NB4 (cell line): Measurements from ENCODE around the gene TAGLN.

Source experiments
- DNase-seq: peaks from one replicate; pipeline ENCODE4 v3.0.0; 2010; ENCODE audit warnings: low read depth
- H3K4me3 ChIP-seq: one replicate; pipeline ENCODE4 v1.5.1; 2011; ENCODE audit warnings: mild to moderate bottlenecking, low read depth, low read length, moderate library complexity
- CTCF ChIP-seq: IDR thresholded peaks from one replicate; pipeline ENCODE4 v1.5.1; 2012; ENCODE audit warnings: low read depth, low read length
- MAX ChIP-seq: IDR thresholded peaks from 2 replicates; pipeline ENCODE4 v1.6.1; 2011; ENCODE audit warnings: low read depth, low read length
- MYC ChIP-seq: IDR thresholded peaks from 2 replicates; pipeline ENCODE4 v1.6.1; 2011; ENCODE audit warnings: low read depth, low read length
- POLR2A ChIP-seq: IDR thresholded peaks from 2 replicates; pipeline ENCODE4 v1.6.1; 2011; ENCODE audit warnings: mild to moderate bottlenecking; ENCODE audit not compliant: insufficient read length; ENCODE audit errors: extremely low read depth

The TAGLN gene

DNA sequence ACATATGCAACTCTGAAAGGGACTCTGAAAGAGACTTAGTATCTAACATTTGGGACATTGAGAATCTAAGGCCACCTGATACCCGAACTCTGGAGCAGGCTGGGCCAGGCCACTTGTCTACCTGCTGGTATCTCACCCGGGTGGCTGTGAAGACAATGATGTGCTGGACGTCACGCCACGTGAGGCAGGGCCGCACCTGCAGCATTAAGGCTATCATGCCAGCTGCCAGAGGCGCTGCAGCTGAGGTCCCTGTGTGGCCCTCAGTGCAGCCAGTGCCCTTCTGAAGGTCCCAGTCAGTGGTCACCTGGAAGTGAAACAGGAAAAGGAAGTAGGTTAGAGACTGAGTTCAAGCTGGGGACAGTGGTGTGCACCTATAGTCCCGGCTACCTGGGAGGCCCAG lies 20.3 kb downstream of the TAGLN start:
- DNase-seq = no peak
- TF ChIP-seq POLR2A (no peak), CTCF (no peak), MAX (no peak), MYC (no peak)
- H3K4me3 ChIP-seq = no peak overlapping the region

DNA sequence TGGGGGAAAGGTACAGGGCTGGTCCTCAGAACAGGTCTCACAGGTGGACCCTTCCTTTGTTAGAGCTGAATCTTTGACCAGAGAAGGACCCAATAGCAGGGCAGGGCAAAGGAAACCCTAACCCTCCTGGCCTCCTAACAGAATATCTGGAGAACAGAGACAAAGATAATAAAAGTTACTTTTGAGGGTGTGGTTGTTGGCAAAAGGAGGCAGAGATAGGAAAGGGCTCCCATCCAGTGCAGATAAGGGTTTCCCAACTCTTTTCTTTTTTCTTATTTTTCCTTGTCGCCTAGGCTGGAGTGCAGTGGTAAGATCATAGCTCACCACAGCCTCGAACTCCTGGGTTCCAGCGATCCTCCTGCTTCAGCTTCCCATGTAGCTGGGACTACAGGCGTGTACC lies 20.8 kb downstream of the TAGLN start:
- no peak for TF ChIP-seq CTCF
- TF ChIP-seq MAX = no peak
- no peak for TF ChIP-seq MYC
- TF ChIP-seq POLR2A = no peak
- no peak overlapping the region for H3K4me3 ChIP-seq
- DNase-seq = no peak

DNA sequence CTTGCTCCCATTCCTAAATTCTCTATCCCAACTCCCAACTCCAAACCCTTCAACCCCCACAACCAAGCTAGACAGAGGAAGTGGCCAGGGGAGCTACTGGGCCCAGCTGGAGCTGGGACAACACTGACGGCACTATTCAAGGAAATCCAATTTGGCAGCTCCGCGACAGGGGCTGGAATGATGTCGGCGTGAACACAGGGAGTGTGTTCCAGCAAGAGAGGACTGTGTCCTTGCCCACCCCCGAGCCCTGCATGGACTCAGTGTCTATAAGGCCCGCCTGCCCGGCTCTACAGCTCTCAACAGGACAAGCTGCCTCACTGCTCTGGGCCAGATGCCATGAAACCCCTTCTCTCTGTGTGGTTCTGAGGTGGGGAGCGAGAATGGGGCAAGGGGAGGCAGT lies 21.4 kb downstream of the TAGLN start:
- TF ChIP-seq CTCF = no peak
- no peak for TF ChIP-seq MAX
- no peak for TF ChIP-seq POLR2A
- no peak for TF ChIP-seq MYC
- no peak for DNase-seq
- no peak overlapping the region for H3K4me3 ChIP-seq

GRCh38 chr11:117220999-117221774 lies 22.0 kb downstream of the TAGLN start:
- no peak overlapping the region for H3K4me3 ChIP-seq
- no peak for TF ChIP-seq CTCF
- TF ChIP-seq MYC = no peak
- no peak for TF ChIP-seq MAX
- TF ChIP-seq POLR2A = no peak

DNA sequence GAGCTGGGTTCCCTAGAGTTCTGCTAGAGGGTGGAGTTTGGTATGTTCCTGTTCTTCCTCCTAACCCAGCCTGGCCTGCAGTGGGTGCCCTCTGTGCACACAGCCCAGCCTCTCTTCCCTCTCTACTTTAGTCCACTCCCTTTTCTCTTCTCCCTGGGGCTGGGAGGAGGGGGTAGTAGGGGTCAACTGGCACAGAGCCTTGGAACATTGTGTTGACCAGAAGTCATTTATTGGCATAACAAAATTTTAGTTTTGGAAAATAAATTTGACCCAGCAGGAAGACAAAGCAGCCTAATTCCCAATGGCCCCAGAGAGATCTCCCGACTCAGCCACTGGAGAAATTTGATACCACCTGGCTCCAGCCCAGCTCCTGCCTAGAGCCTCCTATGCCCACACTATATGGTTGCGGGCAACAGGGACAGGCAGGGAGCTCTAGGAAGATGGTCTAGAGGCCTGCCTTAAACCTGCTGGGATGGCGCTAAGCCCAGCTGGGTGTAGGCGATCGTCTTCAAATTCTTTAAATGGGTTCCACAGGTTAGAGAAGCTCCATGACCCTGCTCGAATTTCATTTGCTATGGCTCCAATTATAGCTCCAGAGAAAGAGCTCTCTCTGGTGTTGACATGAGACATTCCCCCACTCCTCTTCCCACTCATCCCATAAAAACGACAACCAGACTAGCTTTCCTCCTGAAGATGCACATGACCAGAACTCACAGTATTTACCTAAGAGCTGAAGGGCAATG lies 22.8 kb downstream of the TAGLN start:
- H3K4me3 ChIP-seq = no peak overlapping the region
- no peak for DNase-seq
- TF ChIP-seq POLR2A (no peak), CTCF (no peak), MAX (no peak), MYC (no peak)

More at GRCh38 chr11:117220999-117221774, 22.0 kb downstream of the TAGLN start:
- DNase-seq = no peak
